Stimulated activated CD8-positive, alpha-beta memory T cell treated with anti-CD3 and anti-CD28 coated beads, Interleukin-4, amount 100 ng/mL, for 1 hour (primary cell): Measurements from ENCODE around the gene SNRPN.
"Not testable (repeated sequence)": the region's sequence is repeated elsewhere in the genome, so short reads cannot be mapped to it uniquely, and the experiment has no call there.

Source experiments
- DNase-seq, 2 donors: peaks; one replicate each; pipeline ENCODE4 v3.0.0-alpha.2; 2020; ENCODE audit warnings: low read depth in 2 of 2, low spot score in 1 of 2

SNRPN gene

GRCh38 chr15:24954783-24955530 is at the start of gene SNRPN, which contains the start of gene SNURF:
SNRPN (plus strand) TSS chr15:24954987; CDS start chr15:24974454, 19,467 bp downstream.
SNURF (plus strand) TSS chr15:24954987; CDS start chr15:24955049, 62 bp downstream.
- DNase-seq = peak; percentile 11 to 29

GRCh38 chr15:24916305-24917009 is 38.3 kb upstream of the SNRPN start:
- DNase-seq = no peak

GRCh38 chr15:24917431-24917830 is 37.4 kb upstream of the SNRPN start:
- DNase-seq = no peak

- no peak for DNase-seq
Observed at GRCh38 chr15:24919446-24919845, 35.3 kb upstream of the SNRPN start.

GRCh38 chr15:24922781-24923180 is 32.0 kb upstream of the SNRPN start:
- DNase-seq = not testable (repeated sequence)

- no peak for DNase-seq
Observed at GRCh38 chr15:24924153-24924552, 30.6 kb upstream of the SNRPN start.

GRCh38 chr15:24924621-24925020 is 30.2 kb upstream of the SNRPN start:
- no peak for DNase-seq

GRCh38 chr15:24931874-24932732 is 22.7 kb upstream of the SNRPN start:
- not testable (repeated sequence) for DNase-seq

GRCh38 chr15:24933716-24934115 is 21.1 kb upstream of the SNRPN start:
- DNase-seq = no peak

- DNase-seq = not testable (repeated sequence)
Observed at GRCh38 chr15:24938224-24938623, 16.6 kb upstream of the SNRPN start.

- DNase-seq = no peak
Observed at GRCh38 chr15:24940236-24940635, 14.6 kb upstream of the SNRPN start.

- no peak for DNase-seq
Observed at GRCh38 chr15:24943361-24943760, 11.4 kb upstream of the SNRPN start.

GRCh38 chr15:24944954-24945353 is 9.8 kb upstream of the SNRPN start:
- no peak for DNase-seq

GRCh38 chr15:24945711-24946110 is 9.1 kb upstream of the SNRPN start:
- DNase-seq = no peak

GRCh38 chr15:24948495-24948894 is 6.3 kb upstream of the SNRPN start:
- DNase-seq = no peak

- DNase-seq = no peak
Observed at GRCh38 chr15:24955531-24955921, 739 bp downstream of the SNRPN start.

- peak; percentile 19 to 50 for DNase-seq
Observed at GRCh38 chr15:24956111-24956838, 1.5 kb downstream of the SNRPN start.

GRCh38 chr15:24957691-24958090 is 2.9 kb downstream of the SNRPN start:
- no peak for DNase-seq

- DNase-seq = no peak
Observed at GRCh38 chr15:24961967-24962366, 7.2 kb downstream of the SNRPN start.

GRCh38 chr15:24962880-24963279 is 8.1 kb downstream of the SNRPN start:
- no peak for DNase-seq
